ENCODE measurements around the gene RPS17. TPM values are rescaled to one million over a fixed set of nuclear protein-coding genes. Genes with fewer than 3 reads are reported as not detected.
A peak's percentile ranks its signal among the peaks of the same experiment; 100 is the strongest.
"Not testable (repeated sequence)": the region's sequence is repeated elsewhere in the genome, so short reads cannot be mapped to it uniquely, and the experiment has no call there.

The RPS17 gene
- total RNA-seq, 1 experiment from 2014 or later: 5,360 TPM

DNA sequence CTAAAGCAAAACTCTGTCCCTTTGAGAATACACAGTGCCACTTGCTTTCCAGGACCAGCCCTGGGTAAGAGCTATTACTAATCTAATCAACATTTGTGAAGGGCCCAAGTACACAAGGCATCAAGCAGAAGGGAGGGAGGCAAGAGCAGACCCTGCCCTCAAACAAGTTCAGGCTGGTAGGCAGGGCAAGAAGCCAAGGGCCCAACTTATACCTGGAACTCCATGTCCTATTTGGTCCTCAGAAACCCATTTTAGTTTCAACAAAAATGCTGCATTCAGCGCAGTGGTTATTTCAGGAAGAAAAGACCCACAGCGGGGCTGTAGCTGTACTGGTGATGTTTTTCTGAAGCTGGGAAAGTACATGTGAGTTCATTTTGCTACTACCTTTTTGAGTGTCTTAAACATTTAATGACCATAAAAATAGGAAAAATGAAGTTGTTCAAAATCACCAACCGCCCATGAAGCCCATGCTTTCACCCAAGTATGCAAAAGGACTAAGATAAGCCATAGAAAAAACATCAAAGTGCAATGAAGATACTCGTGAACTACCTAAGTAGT lies 2.8 kb downstream of the RPS17 start:
- peaks cover 4% of the 10 kb centered on the region; the same call in 1 of the 2 replicates for H3K4me1 ChIP-seq
- H3K27me3 ChIP-seq: no peaks in the 10 kb centered on the region
- H3K4me3 ChIP-seq: no peak overlapping the region
- no peaks in the 10 kb centered on the region for H3K9me3 ChIP-seq (replicated peaks)
- DNase-seq: no peak
- H3K36me3 ChIP-seq: peaks cover 61% of the 10 kb centered on the region
- no peak overlapping the region for H3K27ac ChIP-seq

GRCh38 chr15:82536409-82537350 lies 3.6 kb downstream of the RPS17 start:
- H3K4me1 ChIP-seq: peaks cover 4% of the 10 kb centered on the region; the same call in 1 of the 2 replicates
- H3K4me3 ChIP-seq: no peak overlapping the region
- H3K36me3 ChIP-seq: peaks cover 61% of the 10 kb centered on the region
- no peaks in the 10 kb centered on the region for H3K27me3 ChIP-seq
- H3K27ac ChIP-seq: no peak overlapping the region
- H3K9me3 ChIP-seq (replicated peaks): no peaks in the 10 kb centered on the region
- no peak for DNase-seq

GRCh38 chr15:82535566-82536408 lies 4.5 kb downstream of the RPS17 start:
- Histone ChIP-seq H3K4me1 (peaks cover 4% of the 10 kb centered on the region; the same call in 1 of the 2 replicates), H3K4me3 (no peak overlapping the region), H3K27ac (no peak overlapping the region), H3K36me3 (peaks cover 61% of the 10 kb centered on the region), H3K9me3 (replicated peaks) (no peaks in the 10 kb centered on the region), H3K27me3 (no peaks in the 10 kb centered on the region)
- DNase-seq: peak in 1 of 2 experiments; percentile 49

DNA sequence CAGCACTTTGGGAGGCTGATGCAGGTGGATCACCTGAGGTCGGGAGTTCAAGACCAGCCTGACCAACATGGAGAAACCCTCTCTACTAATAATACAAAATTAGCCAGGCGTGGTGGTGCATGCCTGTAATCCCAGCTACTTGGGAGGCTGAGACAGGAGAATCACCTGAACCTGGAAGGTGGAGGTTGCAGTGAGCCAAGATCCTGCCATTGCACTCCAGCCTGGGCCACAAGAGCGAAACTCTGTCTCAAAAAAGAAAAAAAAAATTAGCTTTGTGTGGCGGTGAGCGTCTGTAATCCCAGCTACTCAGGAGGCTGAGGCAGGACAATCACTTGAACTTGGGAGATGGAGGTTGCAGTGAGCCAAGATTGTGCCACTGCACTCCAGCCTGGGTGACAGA lies 5.1 kb downstream of the RPS17 start:
- H3K36me3 ChIP-seq: peaks cover 61% of the 10 kb centered on the region
- H3K9me3 ChIP-seq (replicated peaks); H3K27ac ChIP-seq; DNase-seq; H3K4me1 ChIP-seq; H3K4me3 ChIP-seq; H3K27me3 ChIP-seq: not testable (repeated sequence)

DNA sequence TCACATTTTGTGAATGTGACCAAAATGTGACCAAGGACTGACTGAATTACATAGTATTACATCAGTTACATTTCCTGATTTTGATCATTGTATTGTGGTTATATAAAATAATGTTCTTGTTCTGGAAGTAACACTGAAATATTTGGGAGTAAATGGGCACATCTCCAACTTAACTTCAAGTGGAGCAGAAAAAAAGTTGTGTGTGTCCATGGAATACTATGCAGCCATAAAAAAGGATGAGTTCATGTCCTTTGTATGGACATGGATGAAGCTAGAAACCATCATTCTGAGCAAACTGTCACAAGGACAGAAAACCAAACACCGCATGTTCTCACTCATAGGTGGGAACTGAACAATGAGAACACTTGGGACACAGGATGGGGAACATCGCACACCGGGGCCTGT lies 5.8 kb downstream of the RPS17 start:
- H3K27ac ChIP-seq; H3K27me3 ChIP-seq; H3K9me3 ChIP-seq (replicated peaks); H3K4me3 ChIP-seq; H3K4me1 ChIP-seq; DNase-seq: not testable (repeated sequence)
- H3K36me3 ChIP-seq: peaks cover 57% of the 10 kb centered on the region

- H3K4me3 ChIP-seq: no peak overlapping the region
- no peaks in the 10 kb centered on the region for H3K9me3 ChIP-seq (replicated peaks)
- H3K27ac ChIP-seq: no peak overlapping the region
- no peak for DNase-seq
- peaks cover 4% of the 10 kb centered on the region; the same call in 1 of the 2 replicates for H3K4me1 ChIP-seq
- no peaks in the 10 kb centered on the region for H3K27me3 ChIP-seq
- peaks cover 52% of the 10 kb centered on the region for H3K36me3 ChIP-seq
Measured at GRCh38 chr15:82533801-82534200, 6.5 kb downstream of the RPS17 start.

- Histone ChIP-seq H3K36me3 (peaks cover 44% of the 10 kb centered on the region), H3K4me3 (no peak overlapping the region), H3K4me1 (no peaks in the 10 kb centered on the region; the same call in 1 of the 2 replicates), H3K27ac (no peak overlapping the region), H3K9me3 (replicated peaks) (no peaks in the 10 kb centered on the region), H3K27me3 (no peaks in the 10 kb centered on the region)
- no peak for DNase-seq
Measured at GRCh38 chr15:82532991-82533481, 7.2 kb downstream of the RPS17 start.

DNA sequence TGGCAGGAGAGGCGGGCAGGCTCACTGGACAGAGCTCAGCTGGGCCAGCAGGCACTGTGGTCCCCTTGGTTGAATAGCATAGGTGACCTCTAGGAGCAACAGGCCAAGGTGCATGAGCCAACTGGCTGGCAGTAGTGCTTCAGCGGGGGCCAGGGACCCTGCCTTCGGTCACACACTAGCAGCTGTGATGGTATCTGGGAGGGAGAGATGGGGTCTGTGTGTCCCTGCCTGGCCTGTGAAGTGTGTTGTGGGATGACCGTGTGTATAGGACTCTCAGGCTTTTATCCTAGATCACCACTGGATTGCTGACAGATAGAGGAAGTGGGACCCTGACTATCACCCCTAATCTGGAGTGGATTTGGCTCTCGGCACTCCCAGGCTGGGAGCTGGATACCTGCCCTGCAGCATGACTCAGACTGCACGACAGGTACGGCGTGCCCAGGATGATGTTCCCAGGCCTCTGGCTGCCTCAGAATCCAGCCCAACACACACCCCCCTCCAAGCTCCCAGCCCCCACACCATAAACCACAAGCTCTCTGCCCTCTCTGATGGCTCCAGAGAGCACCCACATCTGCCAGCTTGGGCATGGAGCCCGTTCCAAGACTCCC lies 7.8 kb downstream of the RPS17 start:
- Histone ChIP-seq H3K27ac (no peak overlapping the region), H3K27me3 (no peaks in the 10 kb centered on the region), H3K9me3 (replicated peaks) (no peaks in the 10 kb centered on the region), H3K4me1 (no peaks in the 10 kb centered on the region; the same call in 1 of the 2 replicates), H3K4me3 (no peak overlapping the region), H3K36me3 (peaks cover 38% of the 10 kb centered on the region)
- no peak for DNase-seq

- Histone ChIP-seq H3K27ac (no peak overlapping the region), H3K9me3 (replicated peaks) (no peaks in the 10 kb centered on the region), H3K4me3 (no peak overlapping the region), H3K4me1 (no peaks in the 10 kb centered on the region; the same call in 1 of the 2 replicates), H3K27me3 (no peaks in the 10 kb centered on the region), H3K36me3 (peaks cover 31% of the 10 kb centered on the region)
- peak in 1 of 2 experiments; percentile 47 for DNase-seq
Measured at GRCh38 chr15:82531496-82532382, 8.5 kb downstream of the RPS17 start.

GRCh38 chr15:82530606-82531379 lies 9.5 kb downstream of the RPS17 start:
- H3K4me3 ChIP-seq: no peak overlapping the region
- H3K4me1 ChIP-seq: no peaks in the 10 kb centered on the region; the same call in 1 of the 2 replicates
- no peaks in the 10 kb centered on the region for H3K9me3 ChIP-seq (replicated peaks)
- DNase-seq: peak; percentile 63 to 78
- peaks cover 21% of the 10 kb centered on the region for H3K36me3 ChIP-seq
- no peak overlapping the region for H3K27ac ChIP-seq
- H3K27me3 ChIP-seq: no peaks in the 10 kb centered on the region

DNA sequence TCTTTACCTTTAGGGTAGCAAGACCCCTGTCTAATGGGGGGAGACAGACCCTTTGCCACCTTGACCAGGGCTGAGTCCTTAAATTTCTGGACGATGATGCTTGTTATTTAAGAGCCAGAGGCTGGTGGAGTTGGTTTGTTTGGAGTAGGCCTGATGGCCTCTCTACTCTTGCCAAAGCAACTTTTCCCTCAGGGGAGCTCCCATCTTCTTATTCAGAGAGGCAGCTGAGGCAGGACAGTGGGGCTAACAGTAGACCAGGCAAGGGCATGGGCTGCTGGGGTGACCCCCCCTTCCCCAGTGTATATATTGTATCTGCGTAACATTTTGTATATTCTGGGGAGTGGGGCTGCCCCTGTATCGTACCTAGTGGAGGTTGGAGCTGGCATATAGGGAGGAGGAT lies 10.3 kb downstream of the RPS17 start:
- Histone ChIP-seq H3K27ac (no peak overlapping the region), H3K9me3 (replicated peaks) (no peaks in the 10 kb centered on the region)
- DNase-seq: no peak

DNA sequence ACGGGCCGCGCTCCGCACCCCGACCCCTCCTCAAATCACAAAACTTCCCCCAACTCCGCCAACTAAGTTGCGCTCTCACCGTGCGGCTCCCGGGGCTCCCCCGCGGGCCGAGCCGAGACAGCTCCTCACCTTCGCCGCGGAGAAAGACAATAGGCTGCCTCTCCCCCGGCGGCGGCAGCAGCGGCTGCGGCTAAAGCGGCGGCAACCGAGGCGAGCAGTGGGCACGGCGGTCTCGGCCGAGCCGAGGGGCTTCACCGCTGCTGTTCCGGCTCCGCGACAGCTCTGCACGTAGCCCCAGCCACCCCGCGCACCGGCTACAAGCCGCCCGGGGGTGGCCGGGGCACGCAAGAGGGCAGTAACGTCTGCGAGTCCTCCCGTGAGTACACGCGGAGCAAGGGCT lies 26.7 kb downstream of the RPS17 start:
- DNase-seq; H3K36me3 ChIP-seq; H3K9me3 ChIP-seq (replicated peaks); H3K27me3 ChIP-seq; H3K4me1 ChIP-seq; H3K27ac ChIP-seq: not testable (repeated sequence)
- peak overlapping the region; percentile 42 for H3K4me3 ChIP-seq

More for the DNA sequence above, 10.3 kb downstream of the RPS17 start:
- Histone ChIP-seq H3K4me1 (no peaks in the 10 kb centered on the region; the same call in 1 of the 2 replicates), H3K27me3 (no peaks in the 10 kb centered on the region), H3K4me3 (no peak overlapping the region), H3K36me3 (peaks cover 14% of the 10 kb centered on the region)

GRCh38 chr15:82507693-82508092 lies 32.6 kb downstream of the RPS17 start:
- H3K27ac ChIP-seq; DNase-seq; H3K27me3 ChIP-seq; H3K4me3 ChIP-seq; H3K9me3 ChIP-seq (replicated peaks); H3K4me1 ChIP-seq; H3K36me3 ChIP-seq: not testable (repeated sequence)

All from SJCRH30 (cell line).